ENCODE measurements around the gene SETD1A.
A peak's percentile ranks its signal among the peaks of the same experiment; 100 is the strongest.
"Not testable (repeated sequence)": the region's sequence is repeated elsewhere in the genome, so short reads cannot be mapped to it uniquely, and the experiment has no call there.

SETD1A gene

DNA sequence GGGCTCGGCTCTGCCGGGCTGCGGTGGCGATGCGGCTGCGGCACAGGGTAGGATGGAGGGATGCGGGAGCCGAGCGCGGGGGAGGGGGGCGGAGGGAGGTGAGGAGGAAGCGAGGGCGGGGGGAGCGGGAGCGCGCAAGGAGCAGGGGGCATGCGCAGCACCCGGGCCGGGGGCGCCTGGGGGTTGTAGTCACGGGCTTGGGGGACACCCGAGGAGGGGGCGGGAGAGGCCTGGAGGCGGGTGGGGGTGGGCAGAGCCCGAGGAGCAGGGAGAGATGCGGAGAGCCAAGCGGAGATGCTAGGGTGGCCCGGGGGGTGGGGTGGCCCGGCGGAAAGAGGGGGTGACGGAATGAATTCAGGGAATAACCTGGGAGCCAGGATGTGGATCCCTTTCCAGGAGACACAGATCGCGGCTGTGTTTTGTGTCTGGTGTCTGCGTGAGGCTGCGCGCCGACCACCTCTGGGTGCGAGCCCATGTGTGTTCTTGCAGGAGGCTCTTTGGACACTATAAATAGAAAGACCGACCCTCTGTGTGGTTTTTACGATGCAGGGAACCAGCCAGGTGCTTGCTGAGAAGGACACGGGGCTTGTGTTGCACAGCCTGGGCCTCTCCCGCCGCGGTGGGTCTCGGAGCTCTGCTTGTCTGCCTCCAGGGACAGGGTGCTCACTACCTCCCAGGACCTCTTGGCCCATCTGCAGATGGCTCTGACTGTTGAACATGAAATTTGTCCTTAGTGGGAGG lies 53.2 kb downstream of the SETD1A start, which contains the start of gene STX1B:
Gene STX1B, minus strand, starts transcription at position 54 of the 741 bp plus-strand sequence. CDS start 242 bp downstream, outside the sequence.
- H3K4me3 Mint-ChIP-seq, result peak within 1 kb of the TSS; percentile 85 to 88 (median 87)
- peaks cover 13% of the 10 kb centered on the region for H3K4me1 Mint-ChIP-seq
- peaks cover 40% of the 10 kb centered on the region for H3K27me3 Mint-ChIP-seq (ENCODE audit: low read depth)
- H3K36me3 Mint-ChIP-seq (ENCODE audit: low read depth), result no peaks in the 10 kb centered on the region
- peak within 1 kb of the TSS; percentile 48 to 69 (median 50) for H3K27ac Mint-ChIP-seq
- TF ChIP-seq, protein P1, sequence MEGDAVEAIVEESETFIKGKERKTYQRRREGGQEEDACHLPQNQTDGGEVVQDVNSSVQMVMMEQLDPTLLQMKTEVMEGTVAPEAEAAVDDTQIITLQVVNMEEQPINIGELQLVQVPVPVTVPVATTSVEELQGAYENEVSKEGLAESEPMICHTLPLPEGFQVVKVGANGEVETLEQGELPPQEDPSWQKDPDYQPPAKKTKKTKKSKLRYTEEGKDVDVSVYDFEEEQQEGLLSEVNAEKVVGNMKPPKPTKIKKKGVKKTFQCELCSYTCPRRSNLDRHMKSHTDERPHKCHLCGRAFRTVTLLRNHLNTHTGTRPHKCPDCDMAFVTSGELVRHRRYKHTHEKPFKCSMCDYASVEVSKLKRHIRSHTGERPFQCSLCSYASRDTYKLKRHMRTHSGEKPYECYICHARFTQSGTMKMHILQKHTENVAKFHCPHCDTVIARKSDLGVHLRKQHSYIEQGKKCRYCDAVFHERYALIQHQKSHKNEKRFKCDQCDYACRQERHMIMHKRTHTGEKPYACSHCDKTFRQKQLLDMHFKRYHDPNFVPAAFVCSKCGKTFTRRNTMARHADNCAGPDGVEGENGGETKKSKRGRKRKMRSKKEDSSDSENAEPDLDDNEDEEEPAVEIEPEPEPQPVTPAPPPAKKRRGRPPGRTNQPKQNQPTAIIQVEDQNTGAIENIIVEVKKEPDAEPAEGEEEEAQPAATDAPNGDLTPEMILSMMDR (IDR thresholded peaks at IDR 0.05; ENCODE audit: unreplicated experiment in 3 of 3), result no peak
- H3K9me3 Mint-ChIP-seq, result no peaks in the 10 kb centered on the region

DNA sequence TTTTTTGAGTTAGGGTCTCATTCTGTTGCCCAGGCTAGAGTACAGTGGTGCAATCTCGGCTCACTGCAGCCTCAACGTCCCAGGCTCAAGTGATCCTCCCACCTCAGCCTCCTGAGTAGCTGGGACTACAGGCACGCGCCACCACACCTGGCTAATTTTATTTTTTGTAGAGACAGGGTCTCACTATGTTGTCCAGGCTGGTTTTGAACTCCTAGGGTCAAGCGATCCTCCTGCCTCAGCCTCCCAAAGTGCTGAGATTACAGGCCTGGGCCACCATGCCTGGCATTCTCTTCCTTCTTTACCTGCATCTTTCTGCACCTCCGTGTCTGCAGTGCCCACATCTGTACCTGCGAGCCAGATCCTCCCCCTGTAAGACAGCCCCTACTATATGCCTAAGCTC lies 54.3 kb downstream of the SETD1A start:
- H3K27ac Mint-ChIP-seq; H3K36me3 Mint-ChIP-seq (ENCODE audit: low read depth); H3K4me1 Mint-ChIP-seq; H3K9me3 Mint-ChIP-seq: not testable (repeated sequence)
- Mint-ChIP-seq H3K27me3 (ENCODE audit: low read depth) (peaks cover 44% of the 10 kb centered on the region), H3K4me3 (peak overlapping the region; percentile 76 to 88 (median 87))

DNA sequence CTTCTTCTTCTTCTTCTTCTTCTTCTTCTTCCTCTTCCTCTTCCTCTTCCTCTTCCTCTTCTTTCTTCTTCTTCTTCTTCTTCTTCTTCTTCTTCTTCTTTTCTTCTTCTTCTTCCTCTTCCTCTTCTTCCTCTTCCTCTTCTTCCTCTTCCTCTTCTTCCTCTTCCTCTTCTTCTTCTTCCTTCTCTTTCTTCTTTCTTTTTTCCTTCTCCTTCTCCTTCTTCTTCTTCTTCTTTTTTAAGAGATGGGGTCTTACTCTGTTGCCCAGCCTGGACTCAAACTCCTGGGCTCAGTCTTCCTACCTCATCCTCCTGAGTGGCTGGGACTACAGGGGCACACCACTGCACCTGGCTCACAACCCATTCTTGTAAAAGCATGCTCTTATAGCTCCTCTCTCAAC lies 55.7 kb downstream of the SETD1A start:
- not testable (repeated sequence) for H3K9me3 Mint-ChIP-seq; H3K36me3 Mint-ChIP-seq (ENCODE audit: low read depth); H3K27ac Mint-ChIP-seq; H3K4me1 Mint-ChIP-seq
- Mint-ChIP-seq H3K27me3 (ENCODE audit: low read depth) (peaks cover 39% of the 10 kb centered on the region), H3K4me3 (peak overlapping the region; percentile 41 to 66 (median 62))

DNA sequence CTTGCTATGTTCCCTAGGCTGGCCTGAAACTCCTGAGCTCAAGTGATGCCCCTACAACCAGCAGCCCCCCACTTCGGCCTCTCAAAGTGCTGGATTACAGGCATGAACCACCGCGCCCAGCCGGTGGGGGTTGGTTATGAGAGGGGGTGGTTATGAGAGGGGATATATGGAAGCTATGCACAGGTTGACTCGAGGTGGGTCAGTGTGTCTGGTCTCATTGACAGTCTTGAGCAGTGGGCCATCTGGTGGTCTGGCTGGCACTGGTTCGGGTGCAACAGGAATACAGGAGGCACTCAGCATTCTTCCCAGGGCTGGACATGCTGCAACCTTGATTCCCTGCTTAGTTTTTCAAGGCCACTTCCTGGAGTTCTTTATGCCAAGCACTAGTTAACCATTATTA lies 58.5 kb downstream of the SETD1A start:
- Mint-ChIP-seq H3K36me3 (ENCODE audit: low read depth) (no peaks in the 10 kb centered on the region), H3K27ac (peak overlapping the region in 1 of 3 experiments; percentile 62), H3K4me3 (no peak overlapping the region), H3K4me1 (no peaks in the 10 kb centered on the region), H3K27me3 (ENCODE audit: low read depth) (peaks cover 30% of the 10 kb centered on the region), H3K9me3 (no peaks in the 10 kb centered on the region)
- TF ChIP-seq, protein P1 (IDR thresholded peaks at IDR 0.05; ENCODE audit: unreplicated experiment in 3 of 3), result no peak

DNA sequence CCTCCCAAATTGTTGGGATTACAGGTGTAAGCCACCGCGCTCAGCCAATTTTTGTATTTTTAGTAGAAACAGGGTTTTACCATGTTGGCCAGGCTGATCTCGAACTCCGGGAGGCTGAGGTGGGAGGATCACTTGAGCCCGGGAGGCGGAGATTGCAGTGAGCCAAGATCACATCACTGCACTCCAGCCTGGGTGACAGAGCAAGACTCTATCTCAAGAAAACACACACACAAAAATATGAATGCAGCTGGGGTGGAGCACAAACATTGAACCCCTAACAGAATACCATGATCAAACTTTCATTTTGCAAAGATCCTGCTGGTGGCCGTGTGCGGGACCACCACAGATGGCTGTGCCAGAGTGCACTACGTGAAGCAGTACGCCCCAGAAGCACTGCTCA lies 60.2 kb downstream of the SETD1A start:
- H3K4me1 Mint-ChIP-seq; H3K4me3 Mint-ChIP-seq; H3K27ac Mint-ChIP-seq; H3K9me3 Mint-ChIP-seq; H3K36me3 Mint-ChIP-seq (ENCODE audit: low read depth): not testable (repeated sequence)
- H3K27me3 Mint-ChIP-seq (ENCODE audit: low read depth), result peaks cover 16% of the 10 kb centered on the region

DNA sequence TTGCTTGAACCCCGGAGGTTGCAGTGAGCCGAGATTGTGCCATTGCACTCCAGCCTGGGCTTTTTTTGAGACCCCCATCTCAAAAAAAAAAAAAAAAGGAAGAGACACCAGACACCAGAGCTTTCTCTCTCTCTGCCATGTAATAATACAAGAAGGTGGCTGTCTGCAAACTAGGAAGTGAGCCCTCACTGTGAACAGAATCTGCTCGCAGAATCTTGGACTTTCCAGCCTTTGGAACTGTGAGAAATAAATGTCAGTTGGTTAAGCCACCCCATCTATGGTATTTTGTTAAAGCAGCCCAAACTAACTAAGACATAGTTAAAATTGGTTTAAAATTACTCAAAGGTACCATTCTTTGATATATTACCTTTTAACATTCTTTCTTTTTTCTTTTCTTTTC lies 63.0 kb downstream of the SETD1A start:
- Mint-ChIP-seq H3K4me1 (peaks cover 3% of the 10 kb centered on the region), H3K27me3 (ENCODE audit: low read depth) (peaks cover 5% of the 10 kb centered on the region), H3K4me3 (no peak overlapping the region), H3K27ac (no peak overlapping the region), H3K9me3 (no peaks in the 10 kb centered on the region), H3K36me3 (ENCODE audit: low read depth) (no peaks in the 10 kb centered on the region)
- TF ChIP-seq, protein P1 (IDR thresholded peaks at IDR 0.05; ENCODE audit: unreplicated experiment in 3 of 3), result no peak

DNA sequence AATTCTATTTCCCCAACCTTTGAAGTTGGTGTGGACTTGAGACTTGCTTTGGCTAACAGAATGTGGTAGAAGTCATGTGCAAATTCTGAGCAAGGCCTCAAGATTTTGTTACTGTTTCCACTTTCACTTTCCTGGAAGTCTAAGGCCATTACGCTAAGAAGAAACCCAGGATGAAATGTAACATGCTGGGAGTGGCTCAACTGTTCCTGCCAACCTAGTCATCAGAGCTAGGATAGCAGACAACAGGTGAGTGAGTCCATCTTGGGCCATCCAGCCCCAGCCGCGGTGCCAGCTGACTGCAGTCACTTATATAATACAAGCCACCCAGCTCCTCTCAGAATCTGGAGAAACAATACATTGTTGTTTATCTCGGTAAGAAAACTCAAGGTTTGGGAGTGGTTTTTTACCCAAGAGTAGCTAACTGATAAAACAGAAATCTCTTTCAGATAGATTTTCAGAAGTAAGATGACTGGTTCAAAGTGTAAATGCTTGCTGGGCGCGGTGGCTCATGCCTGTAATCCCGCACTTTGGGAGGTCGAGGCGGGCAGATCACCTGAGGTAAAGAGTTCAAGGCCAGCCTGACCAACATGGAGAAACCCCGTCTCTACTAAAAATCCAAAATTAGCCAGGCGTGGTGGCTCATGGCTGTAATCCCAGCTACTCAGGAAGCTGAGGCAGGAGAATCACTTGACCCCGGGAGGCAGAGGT lies 65.1 kb downstream of the SETD1A start:
- H3K9me3 Mint-ChIP-seq, result no peaks in the 10 kb centered on the region
- H3K4me1 Mint-ChIP-seq, result peaks cover 5% of the 10 kb centered on the region
- TF ChIP-seq, protein P1 (IDR thresholded peaks at IDR 0.05; ENCODE audit: unreplicated experiment in 3 of 3), result no peak
- H3K36me3 Mint-ChIP-seq (ENCODE audit: low read depth), result no peaks in the 10 kb centered on the region
- H3K4me3 Mint-ChIP-seq, result no peak overlapping the region
- no peak overlapping the region for H3K27ac Mint-ChIP-seq
- H3K27me3 Mint-ChIP-seq (ENCODE audit: low read depth), result no peaks in the 10 kb centered on the region

Data from nephron (organoid).